ENCODE results near the gene WNT16. TPM values are rescaled to one million over a fixed set of nuclear protein-coding genes. Genes with fewer than 3 reads are reported as not detected.

The WNT16 gene
- total and polyA plus RNA-seq, 12 donors, result 0.06 to 0.19 (median 0.09) TPM; not detected in 4

GRCh38 chr7:121327671-121328070, 1.1 kb upstream of the WNT16 start:
- Histone ChIP-seq H3K4me3 (no peak overlapping the region), H3K9me3 (replicated peaks in 1 of 3) (no peaks in the 10 kb centered on the region), H3K27me3 (peaks cover 58% of the 10 kb centered on the region), H3K27ac (no peak overlapping the region), H3K36me3 (replicated peaks in 1 of 2) (no peaks in the 10 kb centered on the region), H3K4me1 (replicated peaks in 1 of 2) (peaks cover 10 to 11% of the 10 kb centered on the region in 2 donors)
- TF ChIP-seq CTCF (IDR thresholded peaks at IDR 0.05) (no peak), POLR2A (IDR thresholded peaks at IDR 0.05) (no peak)
- no peak for DNase-seq
- intact Hi-C loops (cut with DNase I), result no loop called here
- 83 to 92% (median 86%) methylated on average over 5 of the region's 5 CpGs for WGBS, 4 donors

DNA sequence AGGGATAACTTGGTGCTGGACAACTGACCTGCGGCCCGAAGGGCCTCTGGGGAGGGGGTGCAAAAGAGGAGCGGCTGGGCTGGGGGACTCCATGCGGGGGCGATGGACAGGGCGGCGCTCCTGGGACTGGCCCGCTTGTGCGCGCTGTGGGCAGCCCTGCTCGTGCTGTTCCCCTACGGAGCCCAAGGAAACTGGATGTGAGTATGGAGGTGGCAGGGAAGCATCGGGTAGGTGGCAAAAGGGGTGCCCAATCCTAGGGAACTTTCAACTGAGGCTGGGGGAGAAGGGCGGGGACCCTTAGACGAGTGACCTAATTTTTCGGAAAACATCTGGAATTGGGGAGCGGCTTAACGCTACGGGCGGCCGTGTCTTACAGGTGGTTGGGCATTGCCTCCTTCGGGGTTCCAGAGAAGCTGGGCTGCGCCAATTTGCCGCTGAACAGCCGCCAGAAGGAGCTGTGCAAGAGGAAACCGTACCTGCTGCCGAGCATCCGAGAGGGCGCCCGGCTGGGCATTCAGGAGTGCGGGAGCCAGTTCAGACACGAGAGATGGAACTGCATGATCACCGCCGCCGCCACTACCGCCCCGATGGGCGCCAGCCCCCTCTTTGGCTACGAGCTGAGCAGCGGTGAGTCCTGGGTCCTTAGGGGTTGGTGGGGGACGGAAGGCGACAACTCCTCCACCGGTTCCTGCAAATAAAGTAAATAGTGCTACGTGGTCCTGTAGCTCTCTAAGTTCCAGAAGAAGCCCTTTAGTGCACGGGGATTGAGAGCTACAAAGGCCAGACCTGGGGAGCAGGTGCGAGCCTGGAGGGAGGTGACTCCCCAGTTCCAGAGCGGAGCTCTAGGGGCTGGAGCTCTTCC, 622 bp downstream of the WNT16 start:
- 4 to 10% (median 4%) methylated on average over 20 to 47 of the region's 47 CpGs for WGBS, 4 donors
- TF ChIP-seq POLR2A (IDR thresholded peaks at IDR 0.05) (no peak), CTCF (IDR thresholded peaks at IDR 0.05) (no peak)
- Histone ChIP-seq H3K27me3 (peaks cover 63% of the 10 kb centered on the region), H3K36me3 (replicated peaks in 1 of 2) (no peaks in the 10 kb centered on the region), H3K27ac (no peak overlapping the region), H3K9me3 (replicated peaks in 1 of 3) (no peaks in the 10 kb centered on the region), H3K4me3 (peak overlapping the region in 1 of 4 donors; percentile 47), H3K4me1 (replicated peaks in 1 of 2) (peaks cover 10 to 11% of the 10 kb centered on the region in 2 donors)
- intact Hi-C loops (cut with DNase I), result no loop called here
- no peak for DNase-seq

DNA sequence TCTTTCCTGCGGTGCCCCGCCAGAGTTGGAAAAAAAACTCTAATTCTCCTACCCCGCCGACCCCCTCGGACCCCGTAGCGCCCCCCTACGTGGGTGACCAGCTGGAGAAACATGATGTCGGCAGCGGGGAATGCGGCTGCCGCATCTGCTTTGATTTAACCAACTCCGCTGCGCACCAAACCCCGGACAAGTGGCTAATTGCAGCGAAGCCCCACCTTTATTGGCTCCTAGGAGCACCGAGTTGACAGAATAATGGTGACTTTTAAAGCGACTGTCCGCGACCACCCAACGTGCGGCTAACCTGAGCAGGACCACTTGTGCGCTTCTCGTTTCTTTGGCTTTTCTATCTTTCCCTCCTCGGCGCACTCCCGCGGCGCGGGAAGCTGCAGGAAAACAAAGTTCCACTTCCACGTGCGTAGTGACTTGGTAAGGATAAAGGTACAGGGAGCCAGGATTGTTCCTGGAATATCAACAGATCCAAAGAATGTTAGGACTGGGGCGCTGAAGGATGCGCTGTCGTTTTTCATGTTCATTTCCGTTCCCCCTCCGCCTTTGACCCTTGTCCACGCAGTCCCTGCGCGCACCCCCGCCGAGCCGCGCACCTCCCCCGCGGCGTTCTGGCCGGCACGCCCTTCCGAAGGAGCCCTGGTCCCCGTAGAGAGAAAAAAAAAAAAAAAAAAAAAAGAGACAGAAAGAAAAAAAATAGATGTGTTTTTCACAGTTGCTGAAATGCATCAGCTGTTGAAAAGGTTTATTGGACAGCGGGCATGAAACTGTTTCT, 1.4 kb downstream of the WNT16 start:
- 3 to 6% (median 3%) methylated on average over 36 to 52 of the region's 52 CpGs for WGBS, 4 donors
- peaks cover 10 to 11% of the 10 kb centered on the region in 2 donors for H3K4me1 ChIP-seq (replicated peaks in 1 of 2)
- TF ChIP-seq CTCF (IDR thresholded peaks at IDR 0.05) (no peak), POLR2A (IDR thresholded peaks at IDR 0.05) (no peak)
- no peaks in the 10 kb centered on the region for H3K9me3 ChIP-seq (replicated peaks in 1 of 3)
- H3K27ac ChIP-seq, result no peak overlapping the region
- H3K4me3 ChIP-seq, result peak overlapping the region in 1 of 4 donors; percentile 47
- H3K27me3 ChIP-seq, result peaks cover 71% of the 10 kb centered on the region
- DNase-seq, result no peak
- intact Hi-C loops (cut with DNase I), result no loop called here
- no peaks in the 10 kb centered on the region for H3K36me3 ChIP-seq (replicated peaks in 1 of 2)

DNA sequence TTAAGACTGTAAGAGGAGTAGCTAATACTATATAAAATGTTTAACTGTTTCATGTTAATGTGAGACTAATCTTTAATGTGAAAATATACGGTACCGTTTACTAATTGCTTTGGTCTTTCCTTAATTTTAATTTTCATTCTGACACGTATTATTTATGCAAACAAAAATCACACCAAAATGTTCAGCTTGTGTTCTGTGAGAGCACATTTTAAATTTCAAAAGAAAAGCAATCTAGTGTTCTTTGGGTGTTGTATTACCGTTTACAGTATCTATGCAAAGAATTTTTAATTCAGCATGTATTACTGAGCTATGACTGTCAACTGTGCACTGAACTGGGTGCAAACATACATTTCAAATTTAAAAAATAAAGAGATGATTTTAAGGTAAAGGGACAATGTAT, 2.2 kb downstream of the WNT16 start:
- DNase-seq, result no peak
- TF ChIP-seq CTCF (IDR thresholded peaks at IDR 0.05) (no peak), POLR2A (IDR thresholded peaks at IDR 0.05) (no peak)
- peaks cover 74% of the 10 kb centered on the region for H3K27me3 ChIP-seq

More for the DNA sequence above, 2.2 kb downstream of the WNT16 start:
- 74 to 84% (median 79%) methylated on average over 4 of the region's 4 CpGs for WGBS, 4 donors
- H3K36me3 ChIP-seq (replicated peaks in 1 of 2), result no peaks in the 10 kb centered on the region
- intact Hi-C loops (cut with DNase I), result no loop called here
- no peak overlapping the region for H3K4me3 ChIP-seq
- H3K9me3 ChIP-seq (replicated peaks in 1 of 3), result no peaks in the 10 kb centered on the region
- H3K4me1 ChIP-seq (replicated peaks in 1 of 2), result peaks cover 10 to 11% of the 10 kb centered on the region in 2 donors
- no peak overlapping the region for H3K27ac ChIP-seq

Measured in adrenal gland (tissue), 12 donors.